Transverse colon (tissue), 4 donors: Measurements from ENCODE around the gene STT3A. TPM values are rescaled to one million over a fixed set of nuclear protein-coding genes. Genes with fewer than 3 reads are reported as not detected.

Experiments
- DNase-seq: peaks from one replicate; pipeline ENCODE4 v3.0.0-alpha.2; 2019
- H3K27ac ChIP-seq, 4 donors: fragments of 200-600 bp; sonication (generic); 2 replicates each; pipeline ENCODE4 v1.5.1; 2016 to 2018; ENCODE audit warnings: inconsistent platforms in 4 of 4
- H3K27me3 ChIP-seq: fragments of 200-600 bp; sonication (generic); 2 replicates; pipeline ENCODE4 v1.5.1; 2017; ENCODE audit warnings: inconsistent platforms
- H3K36me3 ChIP-seq, 4 donors: fragments of 200-600 bp; sonication (generic); 2 replicates each; pipeline ENCODE4 v1.5.1; 2017 to 2019; ENCODE audit warnings: inconsistent platforms in 4 of 4
- H3K4me1 ChIP-seq, 4 donors: fragments of 200-600 bp; sonication (generic); 2 replicates each; pipeline ENCODE4 v1.5.1; 2017 to 2020; ENCODE audit warnings: inconsistent platforms in 4 of 4
- H3K4me3 ChIP-seq, 4 donors: fragments of 200-600 bp; sonication (generic); 1 replicate in 1 of 4; 2 replicates in 3 of 4; pipeline versions ENCODE4 v1.5.1 to v1.6.1; 2017 to 2019; ENCODE audit warnings: inconsistent platforms in 4 of 4
- H3K9me3 ChIP-seq, 2 donors: fragments of 200-600 bp; sonication (generic); 2 replicates each; pipeline ENCODE4 v1.5.1; 2017 to 2019; ENCODE audit warnings: inconsistent platforms in 2 of 2
- CTCF ChIP-seq, 5 experiments: fragments of 200-600 bp in 3 of 5; fragments of 450-650 bp in 2 of 5; sonication (generic) in 3 of 5; IDR thresholded peaks; 1 replicate in 2 of 5; 2 replicates in 3 of 5; pipeline ENCODE4 v1.5.1; 2016 to 2017; ENCODE audit warnings: antibody characterized with exemption in 5 of 5, inconsistent platforms in 3 of 5, mild to moderate bottlenecking in 2 of 5, moderate library complexity in 1 of 5
- EP300 ChIP-seq: sonication (generic); formaldehyde crosslinking; IDR thresholded peaks from one replicate; pipeline ENCODE4 v1.6.1; 2017; ENCODE audit warnings: antibody characterized with exemption, low read depth
- POLR2A ChIP-seq: fragments of 450-650 bp; IDR thresholded peaks from one replicate; pipeline ENCODE4 v1.6.1; 2016; ENCODE audit warnings: antibody characterized with exemption, mild to moderate bottlenecking, moderate library complexity
- POLR2AphosphoS5 ChIP-seq, 3 donors: sonication (generic); formaldehyde crosslinking; IDR thresholded peaks; one replicate each; pipeline ENCODE4 v1.6.1; 2016; ENCODE audit warnings: antibody characterized with exemption in 3 of 3
- WGBS, 2 donors: methylation state at CpG; one replicate each; pipeline ENCODE4 v1.1.5; 2018; ENCODE audit warnings: low coverage in 1 of 2; 5-methylcytosine and 5-hydroxymethylcytosine counted together
- in situ Hi-C, 4 donors: fragments of 200-750 bp; cut with MboI; loops; one replicate each; pipeline versions ENCODE4 v1.15.0 to v1.15.1; 2017; ENCODE audit warnings: low sequenced_read_pairs in 3 of 4, low pct_ligation_motif_present in 1 of 4, low pct_unique_long_range_greater_than_20kb in 1 of 4
- intact Hi-C: fragments of 100-400 bp; cut with DNase I; formaldehyde crosslinking; loops from one replicate; pipeline ENCODE4 v1.15.1; 2023; ENCODE audit warnings: low total_unique reads
- total RNA-seq, 4 donors: library from RNA; depleted of rRNA; stranded (reverse); fragments of >200 nt; gene quantifications; one replicate each; pipeline ENCODE4 v1.1.0, GENCODE V29; 2016

The STT3A gene
- total RNA-seq, 4 donors from 2014 or later: 21.7 to 73.2 (median 64.3) TPM

- 74 to 82% methylated on average over 3 of the region's 3 CpGs for WGBS, 2 donors
- Histone ChIP-seq H3K4me3 (no peak overlapping the region), H3K27ac (no peak overlapping the region), H3K9me3 (no peaks in the 10 kb centered on the region), H3K4me1 (peaks cover 0 to 5% (median 0%) of the 10 kb centered on the region in 4 donors), H3K27me3 (no peaks in the 10 kb centered on the region), H3K36me3 (no peaks in the 10 kb centered on the region)
- intact Hi-C loops: no loop called here
- TF ChIP-seq CTCF (IDR thresholded peaks at IDR 0.05) (no peak), EP300 (no peak), POLR2AphosphoS5 (IDR thresholded peaks at IDR 0.05) (no peak), POLR2A (no peak)
- no peak for DNase-seq
- in situ Hi-C loops: no loop called here
Observed at GRCh38 chr11:125637840-125638239, 45.2 kb downstream of the STT3A start.

DNA sequence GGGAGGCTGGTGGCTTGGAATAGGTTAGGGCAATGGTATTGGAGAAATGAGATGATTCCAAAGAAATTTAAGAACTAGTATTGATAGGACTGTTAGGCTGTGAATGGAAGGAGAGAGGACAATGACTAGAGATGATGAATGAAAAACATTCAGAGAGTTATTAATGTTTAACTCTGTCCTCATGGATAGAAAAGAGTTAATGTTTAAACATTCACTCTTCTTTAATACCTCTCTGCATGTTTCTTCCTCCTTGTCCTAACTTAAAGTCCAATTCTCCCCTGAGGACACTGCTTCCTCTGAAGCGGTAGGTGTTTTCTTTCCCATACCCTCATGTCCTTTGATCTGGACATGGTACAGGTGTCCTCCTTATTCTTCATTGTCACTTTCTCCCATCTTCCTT is 45.7 kb downstream of the STT3A start:
- no peaks in the 10 kb centered on the region for H3K36me3 ChIP-seq
- peaks cover 0 to 5% (median 0%) of the 10 kb centered on the region in 4 donors for H3K4me1 ChIP-seq
- intact Hi-C loops: no loop called here
- no peak overlapping the region for H3K4me3 ChIP-seq
- no peak overlapping the region for H3K27ac ChIP-seq
- no peak for TF ChIP-seq POLR2AphosphoS5 (IDR thresholded peaks at IDR 0.05)
- TF ChIP-seq EP300: no peak
- no peaks in the 10 kb centered on the region for H3K9me3 ChIP-seq
- no peak for DNase-seq
- in situ Hi-C loops: no loop called here
- H3K27me3 ChIP-seq: no peaks in the 10 kb centered on the region
- WGBS, 2 donors: 71 to 85% methylated on average over 1 of the region's 1 CpG

- in situ Hi-C loops: no loop called here
- H3K9me3 ChIP-seq: no peaks in the 10 kb centered on the region
- WGBS, 2 donors: 96 to 100% methylated on average over 3 of the region's 3 CpGs
Observed at GRCh38 chr11:125645871-125646270, 53.2 kb downstream of the STT3A start.

GRCh38 chr11:125649465-125650166 is 57.0 kb downstream of the STT3A start:
- WGBS, 2 donors: 79 to 90% methylated on average over 5 to 6 of the region's 6 CpGs
- Histone ChIP-seq H3K4me3 (no peak overlapping the region), H3K36me3 (peaks cover 0 to 3% (median 0%) of the 10 kb centered on the region in 4 donors), H3K9me3 (no peaks in the 10 kb centered on the region), H3K4me1 (no peaks in the 10 kb centered on the region), H3K27me3 (no peaks in the 10 kb centered on the region), H3K27ac (no peak overlapping the region)
- no peak for DNase-seq
- no peak for TF ChIP-seq EP300
- no peak for TF ChIP-seq POLR2AphosphoS5 (IDR thresholded peaks at IDR 0.05)
- TF ChIP-seq CTCF (IDR thresholded peaks at IDR 0.05): no peak
- TF ChIP-seq POLR2A: no peak
- in situ Hi-C loops (no loop called here), intact Hi-C loops (no loop called here)

More at GRCh38 chr11:125645871-125646270, 53.2 kb downstream of the STT3A start:
- intact Hi-C loops: no loop called here
- no peak overlapping the region for H3K4me3 ChIP-seq
- no peaks in the 10 kb centered on the region for H3K4me1 ChIP-seq
- TF ChIP-seq POLR2AphosphoS5 (IDR thresholded peaks at IDR 0.05): no peak
- TF ChIP-seq CTCF (IDR thresholded peaks at IDR 0.05): no peak
- no peak for TF ChIP-seq POLR2A
- no peak overlapping the region for H3K27ac ChIP-seq
- no peak for DNase-seq
- no peaks in the 10 kb centered on the region for H3K27me3 ChIP-seq
- H3K36me3 ChIP-seq: peaks cover 0 to 3% (median 0%) of the 10 kb centered on the region in 4 donors

- Histone ChIP-seq H3K4me1 (no peaks in the 10 kb centered on the region), H3K36me3 (no peaks in the 10 kb centered on the region), H3K27me3 (no peaks in the 10 kb centered on the region), H3K4me3 (no peak overlapping the region), H3K27ac (no peak overlapping the region), H3K9me3 (peaks cover 0 to 6% of the 10 kb centered on the region in 2 donors)
- no peak for DNase-seq
- TF ChIP-seq CTCF (IDR thresholded peaks at IDR 0.05) (no peak), EP300 (no peak), POLR2AphosphoS5 (IDR thresholded peaks at IDR 0.05) (no peak), POLR2A (no peak)
- intact Hi-C loops (no loop called here), in situ Hi-C loops (no loop called here)
- 77 to 90% methylated on average over 2 of the region's 2 CpGs for WGBS, 2 donors
Observed at GRCh38 chr11:125662689-125663088, 70.0 kb downstream of the STT3A start.
